Transverse colon (tissue), 3 donors: Measurements from ENCODE around the gene CRYGS.

ENCODE experiments used
- POLR2A ChIP-seq: fragments of 450-650 bp; IDR thresholded peaks from one replicate; pipeline ENCODE4 v1.6.1; 2016; ENCODE audit warnings: antibody characterized with exemption, mild to moderate bottlenecking, moderate library complexity
- TF ChIP-seq, protein P1 (sequence below), 5 experiments: fragments of 200-600 bp in 3 of 5; fragments of 450-650 bp in 2 of 5; sonication (generic) in 3 of 5; IDR thresholded peaks; 1 replicate in 2 of 5; 2 replicates in 3 of 5; pipeline ENCODE4 v1.5.1; 2016 to 2017; ENCODE audit warnings: antibody characterized with exemption in 5 of 5, inconsistent platforms in 3 of 5, mild to moderate bottlenecking in 2 of 5, moderate library complexity in 1 of 5

DNA sequence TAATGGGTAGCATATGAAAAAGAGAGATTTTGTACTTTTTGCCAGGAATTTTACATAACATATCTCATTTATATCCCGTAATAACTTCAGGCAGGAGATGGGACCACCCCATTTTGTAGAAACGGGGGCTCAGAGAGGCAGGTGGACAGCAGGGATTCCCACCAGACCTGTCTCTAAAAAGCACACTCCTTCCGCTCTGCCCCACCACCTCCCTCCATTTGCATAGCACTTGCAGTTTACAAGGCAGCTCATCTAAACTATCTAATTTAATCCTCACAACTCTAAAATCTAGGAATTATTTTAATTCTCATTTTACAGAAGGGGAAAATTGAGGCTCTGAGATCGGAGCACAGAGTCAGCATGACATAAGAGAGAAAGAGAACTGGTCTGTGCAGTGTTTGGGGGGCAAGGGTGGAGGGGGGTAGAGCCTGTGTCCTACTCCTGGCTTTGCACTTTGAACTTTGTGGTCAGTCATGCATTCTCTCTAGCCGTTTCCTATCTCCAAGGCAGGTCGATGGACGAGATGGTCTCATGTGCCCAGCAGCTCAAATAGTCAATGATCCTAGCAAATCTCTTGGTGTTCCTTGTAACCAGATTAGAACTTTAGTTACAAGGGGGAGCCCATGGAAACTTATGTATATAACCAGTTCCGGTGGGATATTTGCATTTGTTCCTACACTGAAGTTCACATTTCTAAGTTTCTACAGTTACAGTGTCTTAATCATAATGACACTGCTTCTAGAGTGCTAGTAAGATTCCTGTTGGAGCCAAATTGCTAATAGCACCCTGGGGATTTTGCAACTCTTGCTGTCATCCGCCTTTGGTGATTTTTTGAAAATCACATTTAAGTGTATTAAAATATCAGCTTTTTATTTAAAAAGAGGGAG, 18.6 kb downstream of the CRYGS start:
- TF ChIP-seq, protein P1, sequence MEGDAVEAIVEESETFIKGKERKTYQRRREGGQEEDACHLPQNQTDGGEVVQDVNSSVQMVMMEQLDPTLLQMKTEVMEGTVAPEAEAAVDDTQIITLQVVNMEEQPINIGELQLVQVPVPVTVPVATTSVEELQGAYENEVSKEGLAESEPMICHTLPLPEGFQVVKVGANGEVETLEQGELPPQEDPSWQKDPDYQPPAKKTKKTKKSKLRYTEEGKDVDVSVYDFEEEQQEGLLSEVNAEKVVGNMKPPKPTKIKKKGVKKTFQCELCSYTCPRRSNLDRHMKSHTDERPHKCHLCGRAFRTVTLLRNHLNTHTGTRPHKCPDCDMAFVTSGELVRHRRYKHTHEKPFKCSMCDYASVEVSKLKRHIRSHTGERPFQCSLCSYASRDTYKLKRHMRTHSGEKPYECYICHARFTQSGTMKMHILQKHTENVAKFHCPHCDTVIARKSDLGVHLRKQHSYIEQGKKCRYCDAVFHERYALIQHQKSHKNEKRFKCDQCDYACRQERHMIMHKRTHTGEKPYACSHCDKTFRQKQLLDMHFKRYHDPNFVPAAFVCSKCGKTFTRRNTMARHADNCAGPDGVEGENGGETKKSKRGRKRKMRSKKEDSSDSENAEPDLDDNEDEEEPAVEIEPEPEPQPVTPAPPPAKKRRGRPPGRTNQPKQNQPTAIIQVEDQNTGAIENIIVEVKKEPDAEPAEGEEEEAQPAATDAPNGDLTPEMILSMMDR (IDR thresholded peaks at IDR 0.05) = no peak
- TF ChIP-seq POLR2A = no peak
